ENCODE data around the gene MRPS14.
A peak's percentile ranks its signal among the peaks of the same experiment; 100 is the strongest.
"Not testable (repeated sequence)": the region's sequence is repeated elsewhere in the genome, so short reads cannot be mapped to it uniquely, and the experiment has no call there.

Gene MRPS14

DNA sequence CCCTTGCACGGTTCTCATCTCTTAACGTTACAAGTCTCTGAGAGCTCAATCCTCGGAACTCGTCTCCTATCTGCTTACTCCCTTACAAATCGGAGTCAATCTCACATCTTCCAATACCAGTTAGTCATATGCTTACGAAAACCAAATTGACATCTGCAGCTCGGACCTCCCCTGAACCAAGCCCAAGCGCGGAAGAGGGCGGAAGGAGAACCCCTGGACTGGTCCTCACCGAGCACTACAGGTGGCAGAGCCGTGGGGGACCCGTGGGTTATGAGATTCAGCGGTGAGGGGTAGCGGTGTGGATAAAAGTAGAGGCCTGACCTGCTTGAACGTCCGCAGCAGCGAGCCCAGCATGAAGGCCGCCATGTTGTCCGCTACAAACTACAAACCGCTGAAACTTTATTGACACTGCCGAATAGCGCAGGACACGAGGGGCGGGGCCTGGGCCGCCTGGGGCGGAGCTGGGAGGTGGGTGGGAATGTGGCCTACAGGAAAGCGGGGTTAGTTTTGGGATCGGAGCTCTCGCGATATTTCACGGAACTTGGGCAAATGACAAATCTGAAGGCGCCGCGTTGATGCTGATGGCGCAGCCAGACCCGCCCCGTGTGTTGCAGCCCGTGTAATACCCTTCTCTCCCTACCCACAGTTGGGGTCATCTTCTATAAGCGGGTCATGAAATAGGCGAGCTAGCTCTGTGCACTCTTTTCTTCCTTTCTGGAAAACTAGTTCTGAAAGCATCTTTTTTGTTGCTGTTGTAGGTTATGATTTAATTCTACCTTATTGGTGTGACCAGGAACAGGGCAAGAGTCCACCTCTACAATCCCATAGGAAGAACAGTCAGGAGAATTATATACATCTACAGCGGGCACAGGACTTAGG, at the start of gene MRPS14:
TSS of gene MRPS14 (minus strand) at position 383 of the 879 bp plus-strand sequence. CDS start at position 366, 17 bp downstream.
- peak; percentile 96 for DNase-seq (ENCODE audit: low spot score)

DNA sequence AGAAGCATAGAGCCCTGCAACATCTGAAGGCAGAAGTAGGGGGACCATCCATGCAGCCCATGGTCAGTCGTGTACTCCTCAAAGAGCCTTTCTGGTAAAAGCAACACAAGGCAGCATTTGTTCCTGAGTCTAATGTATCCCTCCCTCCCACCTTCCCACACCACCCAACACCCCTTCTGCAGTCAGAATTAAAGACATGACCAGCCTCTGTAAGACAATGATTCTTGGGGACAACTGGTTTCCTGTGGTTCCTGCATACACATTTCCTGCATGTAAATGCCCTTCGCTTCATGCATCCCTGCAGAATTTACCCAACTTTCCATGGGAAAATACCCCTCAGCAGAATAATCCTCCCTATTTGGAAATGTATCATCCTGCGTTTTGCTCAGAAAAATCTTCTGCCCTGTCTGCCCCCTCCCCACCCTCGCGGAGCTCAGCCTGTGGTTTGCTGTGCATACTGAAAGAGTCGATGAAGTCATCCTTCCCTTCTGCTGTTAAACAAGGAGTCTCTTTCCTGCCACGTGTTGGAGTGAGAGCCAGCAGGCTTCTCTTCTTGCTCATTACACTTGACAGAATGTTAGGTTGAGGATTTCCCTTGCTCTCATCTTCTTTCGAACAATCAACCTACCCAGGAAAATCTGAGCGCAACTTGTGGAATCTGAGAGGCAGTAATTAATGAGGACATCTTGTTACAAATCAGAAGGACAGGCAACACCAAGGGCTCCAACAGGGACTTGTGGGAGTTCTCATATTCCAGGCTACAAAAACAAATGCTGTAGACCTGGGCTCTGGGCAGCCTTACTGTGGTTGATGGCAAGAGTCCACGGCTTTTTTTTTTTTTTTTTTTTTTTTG, 49.1 kb upstream of the MRPS14 start:
- DNase-seq (ENCODE audit: low spot score), result peak; percentile 33

DNA sequence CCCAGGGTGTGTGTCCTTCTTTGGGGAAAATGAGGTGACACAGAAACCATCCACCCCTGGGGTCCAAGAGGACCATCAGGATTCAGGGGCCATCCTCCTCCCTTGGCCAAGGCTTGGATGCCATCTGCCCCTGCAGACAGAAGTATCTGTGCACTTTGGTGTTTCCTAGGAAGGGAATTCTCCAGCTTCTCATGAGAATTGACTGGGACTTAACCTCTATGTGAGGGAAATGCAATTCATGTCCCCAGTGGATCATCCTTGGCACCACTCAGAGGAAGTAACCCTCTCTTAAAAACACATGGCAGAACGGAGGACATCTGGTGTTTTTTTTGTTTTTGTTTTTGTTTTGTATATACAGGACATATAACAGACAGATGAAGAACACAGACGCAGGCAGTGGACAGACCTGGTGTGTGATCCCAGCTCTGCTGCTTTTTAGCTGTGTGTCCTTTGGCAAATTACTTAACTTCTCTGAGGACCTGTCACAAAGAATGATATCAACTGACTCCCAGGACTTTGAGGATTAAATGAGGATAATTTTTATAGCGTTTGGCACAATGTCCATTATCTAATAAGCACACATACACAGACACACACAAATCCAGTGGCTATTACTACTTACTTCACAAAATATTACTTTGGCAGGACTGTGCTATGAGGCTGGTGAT, 48.2 kb upstream of the MRPS14 start:
- no peak for DNase-seq (ENCODE audit: low spot score)

DNA sequence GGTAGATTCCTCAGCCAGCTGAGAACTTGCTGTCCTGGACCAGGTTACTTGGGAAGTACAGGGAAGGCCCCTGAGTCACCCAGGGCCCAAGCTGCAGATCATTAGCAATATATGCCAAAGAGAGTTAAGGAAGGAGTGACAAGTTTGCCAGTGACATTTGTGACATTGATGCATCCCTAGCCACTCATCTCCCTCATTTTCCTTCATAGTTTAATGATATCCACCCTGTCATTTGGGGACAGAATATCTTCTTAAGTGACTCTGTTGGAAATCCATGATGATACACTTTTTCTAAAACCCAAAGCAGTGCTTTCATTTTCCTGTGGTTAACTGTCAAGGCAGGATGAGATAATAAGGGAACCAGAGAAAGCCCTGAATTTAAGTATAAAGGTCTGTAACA, 47.6 kb upstream of the MRPS14 start:
- DNase-seq (ENCODE audit: low spot score), result no peak

DNA sequence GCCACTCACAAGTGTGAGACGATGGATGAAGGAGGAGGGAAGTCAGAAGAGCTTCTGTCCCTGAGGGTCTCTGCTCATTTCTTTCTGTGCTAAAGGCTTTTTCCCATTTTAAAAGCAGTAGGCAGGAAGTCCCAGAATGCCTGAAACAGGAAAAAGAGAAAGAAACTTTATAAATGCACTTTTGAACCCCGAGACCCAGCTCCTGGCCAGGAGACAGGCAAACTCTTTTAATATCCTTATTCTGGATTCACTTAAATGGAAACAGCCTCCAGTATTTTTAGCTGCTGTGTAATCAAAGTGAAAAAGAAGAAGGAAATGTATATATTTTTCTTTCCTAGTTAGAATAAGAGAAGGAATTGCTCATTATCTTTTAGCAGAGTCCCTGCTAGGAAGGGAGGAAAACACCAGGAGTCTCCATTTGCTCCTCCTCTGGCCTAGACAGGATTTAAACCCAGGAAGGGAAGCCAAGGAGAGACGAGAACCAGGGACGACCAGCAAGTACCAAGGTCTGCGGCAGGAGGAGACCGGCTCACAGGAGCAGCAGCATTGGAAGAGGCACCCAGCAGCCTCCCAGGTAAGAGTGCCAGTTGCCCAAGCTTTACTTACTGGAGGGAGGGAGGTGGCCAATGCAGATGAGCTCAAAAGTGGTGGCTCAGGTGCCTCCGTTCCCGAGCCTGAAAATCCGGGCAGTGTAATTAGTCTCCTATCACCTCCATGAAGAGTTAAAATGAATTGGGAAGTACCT, 44.3 kb upstream of the MRPS14 start, which contains the start of gene TNN:
TSS of gene TNN (plus strand) at position 472 of the 745 bp plus-strand sequence. CDS start 9,586 bp downstream, outside the sequence.
- DNase-seq (ENCODE audit: low spot score), result no peak

DNA sequence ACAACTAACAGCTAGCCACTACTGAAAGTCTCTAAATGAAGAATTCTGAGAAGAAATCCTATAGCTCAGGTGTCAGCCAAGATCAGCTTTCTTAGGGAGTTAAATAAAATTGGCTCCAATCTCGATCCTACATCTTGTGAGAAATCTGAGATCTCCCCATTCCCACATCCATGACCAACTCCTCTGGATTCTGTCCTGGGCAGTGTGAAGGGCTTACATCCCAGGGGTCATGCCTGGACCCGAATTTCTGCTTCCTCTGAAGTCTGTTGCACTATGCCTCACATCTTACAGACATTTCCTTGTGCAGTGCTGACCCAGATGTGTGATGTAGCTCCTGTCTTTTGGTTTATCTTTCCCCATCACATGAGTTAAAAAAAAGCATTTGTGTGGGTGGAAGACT, 39.6 kb upstream of the MRPS14 start:
- no peak for DNase-seq (ENCODE audit: low spot score)

DNA sequence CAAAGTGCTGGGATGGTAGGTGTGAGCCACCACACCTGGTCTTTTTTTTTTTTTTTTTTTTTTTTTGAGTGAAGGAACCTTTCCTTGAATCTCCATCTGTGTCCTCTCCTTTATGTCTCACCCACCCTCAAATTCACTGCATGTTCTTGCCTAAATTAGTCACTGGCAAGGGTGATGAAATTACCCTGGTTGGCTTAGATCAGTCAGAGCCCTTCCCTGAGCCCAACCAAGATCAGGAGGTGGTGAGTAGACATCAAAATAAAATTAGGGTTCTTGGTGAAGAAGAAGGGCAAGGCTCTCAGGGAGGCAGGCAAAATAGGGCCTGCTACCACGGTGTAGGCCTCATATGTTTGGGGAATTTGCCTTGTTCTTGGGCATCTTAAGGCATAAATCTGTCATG, 39.1 kb upstream of the MRPS14 start:
- DNase-seq (ENCODE audit: low spot score), result no peak

DNA sequence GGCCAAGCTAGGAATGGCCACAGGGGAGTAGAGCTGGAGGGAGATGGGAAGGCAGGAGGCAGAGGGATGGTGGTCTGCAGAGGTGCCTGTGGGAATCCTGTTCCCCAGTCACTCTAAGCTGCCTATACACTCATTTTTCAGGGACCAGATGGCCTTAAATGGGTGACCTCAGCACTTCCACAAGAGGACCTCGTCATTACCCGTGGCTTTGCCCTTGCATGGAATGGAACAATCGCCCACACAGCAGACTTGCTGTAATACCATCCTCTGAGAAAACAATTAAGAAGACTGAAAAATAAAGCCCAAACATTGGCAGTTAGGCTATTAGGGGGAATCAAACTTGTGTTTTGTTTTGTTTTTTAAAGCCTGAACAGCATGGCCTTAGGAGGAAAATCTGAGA, 31.5 kb upstream of the MRPS14 start:
- DNase-seq (ENCODE audit: low spot score), result no peak

DNA sequence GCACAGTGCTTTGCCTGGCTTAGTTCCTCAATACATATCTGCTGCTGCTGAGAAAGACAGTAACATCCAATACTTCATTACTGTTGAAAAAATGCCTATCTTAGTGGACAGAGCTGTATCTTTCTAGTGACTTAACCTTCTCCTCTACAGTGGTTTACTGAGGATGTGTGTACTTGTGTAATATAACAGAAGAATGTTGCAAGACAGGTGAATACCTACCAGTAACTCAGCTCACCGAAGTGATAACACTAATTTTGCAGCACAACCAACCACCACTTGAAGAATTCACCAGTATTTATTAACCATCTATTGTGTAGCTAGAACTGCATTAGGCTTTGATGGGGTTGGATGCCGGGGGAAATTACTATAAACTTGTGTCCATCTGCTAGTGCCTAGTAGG, 27.8 kb upstream of the MRPS14 start:
- no peak for DNase-seq (ENCODE audit: low spot score)

DNA sequence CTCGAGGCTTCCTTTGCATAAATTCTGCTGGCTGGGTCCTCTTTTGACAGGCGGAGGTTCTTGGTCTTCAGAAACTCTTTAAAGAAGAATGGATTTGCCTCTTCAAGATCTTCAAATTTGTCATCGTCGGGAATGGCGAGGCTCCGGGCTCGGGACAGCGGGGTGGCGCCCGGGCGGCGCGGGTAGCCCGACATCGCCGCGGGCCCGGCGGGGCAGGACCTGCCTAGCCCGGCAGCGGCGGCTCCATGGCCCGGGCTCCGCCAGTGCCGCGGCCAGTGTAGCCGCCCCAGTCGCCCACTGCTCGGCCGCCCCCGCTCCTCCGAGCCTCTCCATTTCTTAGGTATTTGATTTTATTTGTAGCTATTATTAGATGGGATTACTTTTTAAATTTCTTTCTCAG, 22.3 kb upstream of the MRPS14 start:
- DNase-seq (ENCODE audit: low spot score), result no peak

DNA sequence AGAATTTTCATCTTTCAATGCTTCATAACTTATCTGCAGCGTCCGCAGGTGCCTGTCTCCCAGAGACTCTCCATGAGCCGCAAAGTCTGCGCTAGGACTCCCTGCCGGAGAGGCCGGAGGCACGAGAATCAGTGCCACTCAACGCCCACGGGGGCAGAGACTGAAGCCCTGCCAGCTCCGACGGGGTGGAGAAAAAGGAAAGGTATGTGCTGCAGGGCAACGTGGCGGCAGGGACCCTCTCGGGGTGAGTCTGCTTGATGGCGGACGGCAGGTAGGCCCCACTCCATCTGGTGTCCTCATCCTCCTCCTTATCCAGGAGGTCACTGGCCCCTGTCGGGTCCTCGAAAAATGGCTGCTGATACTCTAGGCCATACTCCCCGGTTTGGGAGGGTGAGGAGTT, 21.9 kb upstream of the MRPS14 start:
- DNase-seq (ENCODE audit: low spot score), result no peak

DNA sequence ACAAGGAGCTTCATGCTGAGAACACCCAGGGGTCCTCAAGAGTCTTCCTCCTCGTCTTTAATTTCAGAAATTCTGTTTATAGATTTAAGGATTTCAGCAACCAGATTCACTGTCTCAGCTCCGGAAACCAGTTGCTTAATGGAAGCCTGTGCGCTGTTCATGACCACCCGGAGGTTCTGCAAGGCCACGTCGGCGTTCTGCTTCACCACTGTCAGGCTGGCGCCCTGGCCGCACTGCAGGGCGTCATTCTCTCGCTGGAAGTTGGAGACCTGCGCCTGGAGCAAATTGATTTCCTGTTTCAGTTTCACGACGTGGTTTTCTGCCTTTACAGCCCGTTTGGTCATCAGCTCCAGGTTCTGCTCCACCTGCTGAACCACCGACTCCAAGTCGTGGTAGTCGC, 21.4 kb upstream of the MRPS14 start:
- DNase-seq (ENCODE audit: low spot score), result not testable (repeated sequence)

DNA sequence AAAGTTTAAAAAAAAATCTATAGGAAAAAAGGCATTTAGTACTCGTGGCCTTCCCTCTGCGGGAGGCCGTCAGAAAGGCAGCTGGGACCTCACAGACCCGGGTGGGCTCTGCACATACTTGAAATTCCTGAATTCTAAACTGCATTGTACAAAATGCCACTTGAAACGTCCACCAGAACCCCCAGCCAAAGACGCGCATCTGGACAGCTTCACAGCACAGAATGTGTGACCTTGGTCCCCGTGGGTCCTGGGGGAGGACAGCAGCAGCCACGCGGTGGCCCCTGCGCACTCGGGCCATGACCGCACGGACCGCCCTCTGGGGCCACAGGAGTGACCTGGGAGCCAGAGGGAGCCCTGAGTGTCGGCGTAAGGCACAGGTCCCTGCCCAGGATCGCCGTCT, 20.6 kb upstream of the MRPS14 start:
- no peak for DNase-seq (ENCODE audit: low spot score)

DNA sequence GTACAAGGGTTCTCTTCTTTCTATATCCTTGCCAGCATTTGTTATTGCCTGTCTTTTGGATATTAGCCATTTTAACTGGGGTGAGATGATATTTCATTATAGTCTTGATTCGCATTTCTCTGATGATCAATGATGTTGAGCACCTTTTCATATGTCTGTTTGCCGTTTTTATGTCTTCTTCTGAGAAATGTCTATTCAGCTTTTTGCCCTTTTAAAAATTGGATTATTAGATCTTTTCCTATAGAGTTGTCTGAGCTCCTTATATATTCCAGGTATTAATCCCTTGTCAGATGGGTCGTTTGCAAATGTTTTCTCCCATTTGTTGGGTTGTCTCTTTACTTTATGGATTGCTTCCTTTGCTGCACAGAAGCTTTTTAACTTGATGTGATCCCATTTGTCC, 19.4 kb upstream of the MRPS14 start:
- no peak for DNase-seq (ENCODE audit: low spot score)

DNA sequence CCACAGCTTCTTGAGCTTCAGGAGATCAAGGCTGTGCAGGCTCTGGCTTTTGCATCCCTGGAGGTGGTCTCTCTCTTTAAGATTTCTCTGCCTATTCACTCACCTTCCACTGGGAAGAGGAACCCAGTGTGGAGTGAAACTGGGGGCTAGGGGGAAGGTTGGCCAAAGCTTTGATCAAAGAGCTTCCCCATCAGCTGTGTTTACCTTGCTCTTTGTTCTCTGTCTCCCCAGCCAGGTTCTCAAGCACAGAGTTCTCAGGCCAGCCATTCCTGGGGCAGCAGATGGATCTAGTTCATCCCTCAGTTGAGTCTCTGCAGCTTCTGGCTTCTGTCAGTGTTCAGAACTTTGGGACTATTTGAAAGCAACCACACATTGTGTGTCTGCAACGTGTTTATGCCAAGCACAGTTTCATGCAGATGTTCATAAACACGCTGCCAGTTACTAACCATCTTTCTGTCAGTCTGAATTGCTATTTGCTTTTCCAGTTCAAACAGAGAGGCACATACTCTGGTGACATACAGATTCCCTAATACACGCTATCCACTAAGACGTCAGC, 17.2 kb upstream of the MRPS14 start:
- no peak for DNase-seq (ENCODE audit: low spot score)

DNA sequence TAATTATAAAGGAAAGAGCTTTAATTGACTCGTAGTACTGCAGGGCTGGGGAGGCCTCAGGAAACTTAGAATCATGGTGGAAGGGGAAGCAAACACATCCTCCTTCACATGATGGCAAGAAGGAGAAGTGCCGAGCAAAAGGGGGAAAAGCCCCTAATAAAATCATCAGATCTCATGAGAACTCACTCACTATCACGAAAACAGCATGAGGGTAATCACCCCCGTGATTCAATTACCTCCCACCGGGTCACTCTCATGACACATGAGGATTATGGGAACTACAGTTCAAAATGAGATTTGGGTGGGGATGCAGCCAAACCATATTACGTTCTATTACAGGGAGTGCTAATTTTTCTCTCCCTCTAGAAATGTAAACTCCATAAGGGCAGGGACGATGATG, 14.2 kb upstream of the MRPS14 start:
- no peak for DNase-seq (ENCODE audit: low spot score)

DNA sequence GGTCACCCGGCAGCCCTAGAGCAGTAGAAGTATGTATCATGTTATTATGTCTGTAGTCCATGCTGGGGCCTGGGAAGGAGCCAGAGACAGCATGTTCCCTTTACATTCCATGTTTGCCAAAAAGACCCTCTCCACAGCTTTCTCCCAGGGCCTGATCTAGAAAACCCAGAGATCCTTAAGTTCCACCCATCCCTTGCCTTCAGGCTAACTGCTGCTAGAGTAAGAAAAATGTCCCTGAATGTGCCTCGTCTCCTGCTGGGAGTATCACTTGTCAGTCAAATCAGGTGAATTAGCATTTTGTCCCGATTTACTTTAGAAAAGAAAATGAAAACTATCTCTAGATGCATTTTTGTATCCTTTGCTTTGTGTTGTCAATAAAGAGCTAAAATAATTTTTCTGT, 13.3 kb upstream of the MRPS14 start:
- DNase-seq (ENCODE audit: low spot score), result no peak

DNA sequence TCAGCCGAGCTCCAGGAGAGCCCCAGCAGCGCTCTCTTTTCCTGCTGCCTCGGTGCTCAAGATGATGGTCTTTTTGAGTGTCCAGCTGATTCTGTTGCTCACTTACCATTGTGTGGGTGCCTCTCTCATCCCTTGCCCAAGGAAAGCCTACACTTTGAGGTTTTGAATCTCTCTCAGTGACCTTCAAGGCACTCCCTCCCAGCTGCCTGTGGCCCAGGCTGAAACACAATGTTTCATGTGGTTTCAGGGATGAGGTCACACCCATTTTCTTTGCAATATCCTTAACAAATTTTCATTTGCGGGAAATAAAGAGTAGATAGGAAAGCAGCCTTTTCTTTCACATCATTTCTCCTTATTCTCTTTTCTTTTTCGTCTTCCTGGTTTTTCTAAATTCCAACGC, 12.6 kb upstream of the MRPS14 start:
- no peak for DNase-seq (ENCODE audit: low spot score)

DNA sequence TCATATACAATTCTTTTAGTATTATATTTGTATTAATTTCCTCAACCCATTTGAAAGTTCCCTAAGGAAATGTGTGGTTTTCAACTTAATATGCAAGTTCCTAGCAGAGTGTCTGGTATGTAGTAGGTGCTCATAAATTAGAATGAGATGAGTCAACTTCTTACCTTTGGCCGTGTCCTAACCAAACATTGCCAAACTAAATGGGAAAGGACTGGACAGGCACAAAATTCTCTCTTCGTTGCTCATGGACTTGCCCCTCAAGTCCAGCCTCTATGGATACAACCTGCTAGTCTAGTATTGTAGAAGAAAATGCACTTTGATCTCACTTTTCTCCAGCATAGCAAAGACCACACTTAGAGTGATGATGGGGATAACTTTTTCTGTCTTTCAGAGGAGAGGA, 11.6 kb upstream of the MRPS14 start:
- no peak for DNase-seq (ENCODE audit: low spot score)

DNA sequence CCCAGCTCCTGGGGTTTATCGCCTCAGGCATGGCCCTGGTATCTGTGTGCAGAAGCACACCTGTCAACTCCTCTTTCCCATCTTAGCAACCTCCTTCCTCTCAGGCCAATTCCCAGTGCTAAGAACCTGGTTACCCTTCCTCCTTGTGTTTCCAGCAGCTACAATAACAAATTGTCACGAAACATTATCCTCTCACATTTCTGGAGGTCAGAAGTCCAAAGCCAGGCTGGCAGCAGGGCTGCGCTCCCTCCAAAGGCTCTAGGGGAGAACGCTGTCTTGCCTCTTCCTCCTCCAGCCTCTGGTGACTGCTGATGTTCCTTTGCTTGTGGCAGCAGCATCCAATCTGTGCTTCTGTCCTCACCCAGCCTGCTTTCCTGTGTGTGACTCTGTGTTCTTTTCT, 10.7 kb upstream of the MRPS14 start:
- no peak for DNase-seq (ENCODE audit: low spot score)

DNA sequence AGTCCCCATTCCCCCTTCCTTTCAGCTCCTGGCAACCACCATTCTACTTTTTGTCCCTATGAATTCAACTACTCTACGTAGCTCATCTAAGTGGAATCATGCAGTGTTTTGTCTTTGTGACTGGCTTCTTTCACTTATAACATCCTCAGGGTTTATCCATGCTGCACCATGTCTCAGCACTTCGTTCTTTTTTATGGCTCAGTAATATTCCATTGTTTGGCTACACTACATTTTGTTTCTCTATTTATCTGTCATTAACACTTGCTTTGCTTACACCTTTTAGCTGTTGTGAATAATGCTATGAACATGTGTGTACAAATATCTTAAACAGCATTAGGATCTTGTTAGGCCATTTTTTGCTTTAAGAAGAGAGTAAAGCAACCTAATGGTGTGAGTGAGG, 1.5 kb upstream of the MRPS14 start:
- no peak for DNase-seq (ENCODE audit: low spot score)

DNA sequence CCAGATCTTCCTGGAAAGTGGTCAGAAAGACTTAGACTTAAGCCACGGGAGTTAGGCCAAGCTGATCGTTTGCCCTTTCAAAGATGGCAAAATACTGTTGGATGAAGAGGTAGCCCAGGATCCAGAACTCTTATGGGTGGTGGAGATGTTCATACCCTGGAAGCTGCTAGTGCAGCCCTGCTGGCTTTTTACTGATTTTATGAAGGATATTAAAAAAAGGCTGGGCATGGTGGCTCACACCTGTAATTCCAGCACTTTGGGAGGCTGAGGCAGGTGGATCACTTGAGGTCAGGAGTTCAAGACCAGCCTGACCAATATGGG, 657 bp upstream of the MRPS14 start:
- not testable (repeated sequence) for DNase-seq (ENCODE audit: low spot score)

Data from globus pallidus (tissue), 1 donor.